HEK293 (cell line): ENCODE measurements around the gene PRSS12.

Experiments used
- CTCF ChIA-PET: fragments of 350-600 bp; formaldehyde crosslinking; extraction: SDS; loops from one replicate; lab custom pipeline; 2021; ENCODE audit warnings: antibody characterized with exemption; lab: Yijun Ruan, JAX
- POLR2A ChIA-PET: fragments of 300-600 bp; formaldehyde crosslinking; extraction: SDS; loops from one replicate; lab custom pipeline; 2020; ENCODE audit warnings: antibody characterized with exemption, inconsistent platforms; lab: Yijun Ruan, JAX
- H3K27ac ChIP-seq: fragments of 200-500 bp; sonication (Bioruptor generic); 2 replicates; pipeline ENCODE4 v1.5.1; 2014; ENCODE audit warnings: low read depth, low read length, control low read depth, inconsistent platforms; ENCODE audit errors: extremely low read depth
- H3K36me3 ChIP-seq, 2 experiments: fragments of 200-500 bp in 1 of 2; sonication (Bioruptor generic) in 1 of 2; 1 replicate in 1 of 2; 2 replicates in 1 of 2; pipeline ENCODE4 v1.5.1; 2014 to 2017; ENCODE audit warnings: inconsistent platforms in 2 of 2, low read length in 2 of 2; ENCODE audit not compliant: control insufficient read depth in 2 of 2, insufficient read depth in 1 of 2
- H3K4me1 ChIP-seq: fragments of 200-500 bp; sonication (Bioruptor generic); 2 replicates; pipeline ENCODE4 v1.5.1; 2014; ENCODE audit warnings: mild to moderate bottlenecking, low read length, inconsistent platforms; ENCODE audit not compliant: control insufficient read depth, insufficient read depth
- H3K4me3 ChIP-seq: 2 replicates; pipeline ENCODE4 v1.5.1; 2011; ENCODE audit warnings: low read depth, mild to moderate bottlenecking, control low read depth, low read length, moderate library complexity
- H3K9me3 ChIP-seq: fragments of 200-500 bp; sonication (Bioruptor generic); 2 replicates; pipeline ENCODE4 v1.5.1; 2014; ENCODE audit warnings: low read depth, low read length, inconsistent platforms; ENCODE audit not compliant: control insufficient read depth, insufficient read depth
- RBAK ChIP-seq: fragments of 450-650 bp; formaldehyde crosslinking; IDR thresholded peaks from 2 replicates; pipeline ENCODE4 v1.5.1; 2016; ENCODE audit warnings: missing biosample characterization, missing genetic modification characterization
- ZFP37 ChIP-seq: fragments of 450-650 bp; formaldehyde crosslinking; IDR thresholded peaks from 2 replicates; pipeline ENCODE4 v1.5.1; 2016; ENCODE audit warnings: missing biosample characterization, missing genetic modification characterization
- ZNF112 ChIP-seq: fragments of 450-650 bp; formaldehyde crosslinking; IDR thresholded peaks from 2 replicates; pipeline ENCODE4 v1.5.0; 2017; ENCODE audit warnings: missing biosample characterization, missing genetic modification characterization
- ZNF114 ChIP-seq: fragments of 450-650 bp; formaldehyde crosslinking; IDR thresholded peaks from 2 replicates; pipeline ENCODE4 v1.5.0; 2017; ENCODE audit warnings: missing biosample characterization, missing genetic modification characterization
- ZNF266 ChIP-seq: fragments of 450-650 bp; formaldehyde crosslinking; IDR thresholded peaks from 2 replicates; pipeline ENCODE4 v1.5.1; 2016; ENCODE audit warnings: missing biosample characterization, missing genetic modification characterization, low read depth
- ZNF623 ChIP-seq: fragments of 450-650 bp; formaldehyde crosslinking; IDR thresholded peaks from 2 replicates; pipeline ENCODE4 v1.5.1; 2016; ENCODE audit warnings: missing biosample characterization, missing genetic modification characterization
- ZNF768 ChIP-seq: fragments of 450-650 bp; formaldehyde crosslinking; IDR thresholded peaks from 2 replicates; pipeline ENCODE4 v1.5.1; 2018; ENCODE audit warnings: missing biosample characterization, mild to moderate bottlenecking, missing genetic modification characterization
- ZSCAN30 ChIP-seq: fragments of 450-650 bp; IDR thresholded peaks from 2 replicates; pipeline ENCODE4 v1.5.1; 2018; ENCODE audit warnings: missing biosample characterization, mild to moderate bottlenecking, missing genetic modification characterization, moderate library complexity
- TF ChIP-seq, protein P1 (sequence below): fragments of 450-650 bp; IDR thresholded peaks from 2 replicates; pipeline ENCODE4 v1.5.1; 2018; ENCODE audit warnings: missing biosample characterization, missing genetic modification characterization
- TF ChIP-seq, protein P2 (sequence below): fragments of 450-650 bp; formaldehyde crosslinking; IDR thresholded peaks from 2 replicates; pipeline ENCODE4 v1.5.1; 2016; ENCODE audit warnings: missing biosample characterization, missing genetic modification characterization
- TF ChIP-seq, protein P3 (sequence below): fragments of 450-650 bp; formaldehyde crosslinking; IDR thresholded peaks from 2 replicates; pipeline ENCODE4 v1.5.1; 2017; ENCODE audit warnings: missing biosample characterization, missing genetic modification characterization
- TF ChIP-seq, protein P4 (sequence below): fragments of 450-650 bp; formaldehyde crosslinking; IDR thresholded peaks from 2 replicates; pipeline ENCODE4 v1.5.1; 2017; ENCODE audit warnings: missing biosample characterization, missing genetic modification characterization

Gene PRSS12

DNA sequence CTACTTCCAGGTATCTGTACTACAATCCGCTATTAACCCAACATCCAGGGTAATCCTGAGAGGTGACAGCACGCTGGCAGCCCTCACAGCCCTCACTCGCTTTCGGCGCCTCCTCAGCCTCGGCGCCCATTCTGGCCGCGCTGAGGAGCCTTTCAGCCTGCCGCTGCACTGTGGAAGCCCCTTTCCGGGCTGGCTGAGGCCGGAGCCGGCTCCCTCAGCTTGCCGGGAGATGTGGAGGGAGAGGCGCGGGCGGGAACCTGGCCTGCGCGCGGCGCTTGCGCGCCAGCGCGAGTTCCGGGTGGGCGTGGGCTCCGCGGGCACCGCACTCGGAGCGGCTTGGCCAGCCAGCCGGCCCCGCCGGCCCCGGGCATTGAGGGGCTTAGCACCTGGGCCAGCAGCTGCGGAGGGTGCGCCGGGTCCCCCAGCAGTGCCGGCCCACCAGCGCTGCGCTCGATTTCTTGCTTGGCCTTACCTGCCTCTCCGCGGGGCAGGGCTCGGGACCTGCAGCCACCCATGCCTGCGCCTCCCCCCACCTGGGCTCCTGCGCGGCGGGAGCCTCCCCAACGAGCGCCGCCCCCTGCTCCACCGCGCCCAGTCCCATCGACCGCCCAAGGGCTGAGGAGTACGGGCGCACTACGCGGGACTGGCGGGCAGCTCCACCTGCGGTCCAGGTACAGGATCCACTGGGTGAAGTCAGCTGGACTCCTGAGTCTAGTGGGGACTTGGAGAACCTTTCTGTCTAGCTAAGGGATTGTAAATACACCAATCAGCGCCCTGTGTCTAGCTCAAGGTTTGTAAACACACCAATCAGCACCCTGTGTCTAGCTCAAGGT lies 87.3 kb downstream of the PRSS12 start:
- no peak overlapping the region for H3K4me3 ChIP-seq

DNA sequence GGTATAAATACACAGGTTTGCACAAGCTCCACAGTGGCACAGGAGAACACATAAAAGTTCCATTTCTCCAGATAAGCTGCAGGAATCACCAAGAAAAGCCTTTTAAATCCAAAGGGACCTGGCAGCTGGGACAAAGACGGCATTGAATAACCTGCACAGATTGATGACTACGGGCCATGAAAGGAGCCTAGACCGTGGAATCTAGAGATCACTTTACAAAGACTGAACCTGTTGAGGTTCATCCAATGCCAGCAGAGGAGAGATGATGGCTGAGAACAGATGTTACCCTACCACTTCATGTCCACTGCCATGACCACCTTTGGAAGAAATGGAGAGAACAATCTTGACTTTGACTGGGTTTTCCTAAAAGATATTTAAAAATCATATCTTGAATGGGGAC lies 88.7 kb downstream of the PRSS12 start:
- no peaks in the 10 kb centered on the region for H3K36me3 ChIP-seq
- no peaks in the 10 kb centered on the region for H3K4me1 ChIP-seq
- no peaks in the 10 kb centered on the region for H3K9me3 ChIP-seq
- TF ChIP-seq ZNF112 (tag by site-specific recombination) (no peak), ZNF266 (tag by site-specific recombination) (no peak), ZNF768 (tag by site-specific recombination) (no peak), ZSCAN30 (tag by site-specific recombination) (no peak), RBAK (no peak)
- TF ChIP-seq, protein P1, sequence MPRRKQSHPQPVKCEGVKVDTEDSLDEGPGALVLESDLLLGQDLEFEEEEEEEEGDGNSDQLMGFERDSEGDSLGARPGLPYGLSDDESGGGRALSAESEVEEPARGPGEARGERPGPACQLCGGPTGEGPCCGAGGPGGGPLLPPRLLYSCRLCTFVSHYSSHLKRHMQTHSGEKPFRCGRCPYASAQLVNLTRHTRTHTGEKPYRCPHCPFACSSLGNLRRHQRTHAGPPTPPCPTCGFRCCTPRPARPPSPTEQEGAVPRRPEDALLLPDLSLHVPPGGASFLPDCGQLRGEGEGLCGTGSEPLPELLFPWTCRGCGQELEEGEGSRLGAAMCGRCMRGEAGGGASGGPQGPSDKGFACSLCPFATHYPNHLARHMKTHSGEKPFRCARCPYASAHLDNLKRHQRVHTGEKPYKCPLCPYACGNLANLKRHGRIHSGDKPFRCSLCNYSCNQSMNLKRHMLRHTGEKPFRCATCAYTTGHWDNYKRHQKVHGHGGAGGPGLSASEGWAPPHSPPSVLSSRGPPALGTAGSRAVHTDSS (tag by site-specific recombination), result no peak
- TF ChIP-seq, protein P2, sequence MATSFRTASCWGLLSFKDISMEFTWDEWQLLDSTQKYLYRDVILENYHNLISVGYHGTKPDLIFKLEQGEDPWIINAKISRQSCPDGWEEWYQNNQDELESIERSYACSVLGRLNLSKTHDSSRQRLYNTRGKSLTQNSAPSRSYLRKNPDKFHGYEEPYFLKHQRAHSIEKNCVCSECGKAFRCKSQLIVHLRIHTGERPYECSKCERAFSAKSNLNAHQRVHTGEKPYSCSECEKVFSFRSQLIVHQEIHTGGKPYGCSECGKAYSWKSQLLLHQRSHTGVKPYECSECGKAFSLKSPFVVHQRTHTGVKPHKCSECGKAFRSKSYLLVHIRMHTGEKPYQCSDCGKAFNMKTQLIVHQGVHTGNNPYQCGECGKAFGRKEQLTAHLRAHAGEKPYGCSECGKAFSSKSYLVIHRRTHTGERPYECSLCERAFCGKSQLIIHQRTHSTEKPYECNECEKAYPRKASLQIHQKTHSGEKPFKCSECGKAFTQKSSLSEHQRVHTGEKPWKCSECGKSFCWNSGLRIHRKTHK (tag by site-specific recombination), result no peak
- TF ChIP-seq, all 188 proteins: peak for 0
- ChIA-PET POLR2A (no interaction called here), CTCF (interaction anchor here (0.6 to 0.8 kb wide), 2 partner anchors 188 to 261 kb away, joined by 3 read pairs; no protein-coding TSS in a partner anchor)
- no peak overlapping the region for H3K4me3 ChIP-seq
- H3K27ac ChIP-seq, result no peak overlapping the region

More for the DNA sequence above, 87.3 kb downstream of the PRSS12 start:
- Histone ChIP-seq H3K4me1 (no peaks in the 10 kb centered on the region), H3K9me3 (no peaks in the 10 kb centered on the region), H3K36me3 (no peaks in the 10 kb centered on the region), H3K27ac (no peak overlapping the region)
- TF ChIP-seq ZNF114, result no peak
- TF ChIP-seq, protein P2 (tag by site-specific recombination), result no peak
- TF ChIP-seq ZNF623 (tag by site-specific recombination), result no peak
- TF ChIP-seq ZFP37 (tag by site-specific recombination), result no peak
- TF ChIP-seq, protein P3, sequence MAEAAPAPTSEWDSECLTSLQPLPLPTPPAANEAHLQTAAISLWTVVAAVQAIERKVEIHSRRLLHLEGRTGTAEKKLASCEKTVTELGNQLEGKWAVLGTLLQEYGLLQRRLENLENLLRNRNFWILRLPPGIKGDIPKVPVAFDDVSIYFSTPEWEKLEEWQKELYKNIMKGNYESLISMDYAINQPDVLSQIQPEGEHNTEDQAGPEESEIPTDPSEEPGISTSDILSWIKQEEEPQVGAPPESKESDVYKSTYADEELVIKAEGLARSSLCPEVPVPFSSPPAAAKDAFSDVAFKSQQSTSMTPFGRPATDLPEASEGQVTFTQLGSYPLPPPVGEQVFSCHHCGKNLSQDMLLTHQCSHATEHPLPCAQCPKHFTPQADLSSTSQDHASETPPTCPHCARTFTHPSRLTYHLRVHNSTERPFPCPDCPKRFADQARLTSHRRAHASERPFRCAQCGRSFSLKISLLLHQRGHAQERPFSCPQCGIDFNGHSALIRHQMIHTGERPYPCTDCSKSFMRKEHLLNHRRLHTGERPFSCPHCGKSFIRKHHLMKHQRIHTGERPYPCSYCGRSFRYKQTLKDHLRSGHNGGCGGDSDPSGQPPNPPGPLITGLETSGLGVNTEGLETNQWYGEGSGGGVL (tag by site-specific recombination), result no peak
- TF ChIP-seq, protein P4, sequence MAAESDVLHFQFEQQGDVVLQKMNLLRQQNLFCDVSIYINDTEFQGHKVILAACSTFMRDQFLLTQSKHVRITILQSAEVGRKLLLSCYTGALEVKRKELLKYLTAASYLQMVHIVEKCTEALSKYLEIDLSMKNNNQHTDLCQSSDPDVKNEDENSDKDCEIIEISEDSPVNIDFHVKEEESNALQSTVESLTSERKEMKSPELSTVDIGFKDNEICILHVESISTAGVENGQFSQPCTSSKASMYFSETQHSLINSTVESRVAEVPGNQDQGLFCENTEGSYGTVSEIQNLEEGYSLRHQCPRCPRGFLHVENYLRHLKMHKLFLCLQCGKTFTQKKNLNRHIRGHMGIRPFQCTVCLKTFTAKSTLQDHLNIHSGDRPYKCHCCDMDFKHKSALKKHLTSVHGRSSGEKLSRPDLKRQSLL, result no peak
- CTCF ChIA-PET, result interaction anchor here (0.7 kb wide), 1 partner anchor 187 kb away, joined by 4 read pairs; no protein-coding TSS in a partner anchor
- POLR2A ChIA-PET, result no interaction called here
